PFSK-1 (cell line): Measurements from ENCODE around the gene PDE4B.

Source experiments
- POLR2AphosphoS5 ChIP-seq: IDR thresholded peaks from 2 replicates; pipeline ENCODE4 v1.6.1; 2012; ENCODE audit warnings: low read depth, mild to moderate bottlenecking, control low read depth, low read length, moderate library complexity
- TF ChIP-seq, protein P1 (sequence below), 2 experiments: IDR thresholded peaks; 2 replicates each; pipeline versions ENCODE4 v1.6.1 to v1.8.0; 2011 to 2012; ENCODE audit warnings: low read depth in 2 of 2, low read length in 2 of 2, control low read depth in 1 of 2, inconsistent platforms in 1 of 2, mild to moderate bottlenecking in 1 of 2, moderate library complexity in 1 of 2; ENCODE audit not compliant: insufficient read depth in 1 of 2

DNA sequence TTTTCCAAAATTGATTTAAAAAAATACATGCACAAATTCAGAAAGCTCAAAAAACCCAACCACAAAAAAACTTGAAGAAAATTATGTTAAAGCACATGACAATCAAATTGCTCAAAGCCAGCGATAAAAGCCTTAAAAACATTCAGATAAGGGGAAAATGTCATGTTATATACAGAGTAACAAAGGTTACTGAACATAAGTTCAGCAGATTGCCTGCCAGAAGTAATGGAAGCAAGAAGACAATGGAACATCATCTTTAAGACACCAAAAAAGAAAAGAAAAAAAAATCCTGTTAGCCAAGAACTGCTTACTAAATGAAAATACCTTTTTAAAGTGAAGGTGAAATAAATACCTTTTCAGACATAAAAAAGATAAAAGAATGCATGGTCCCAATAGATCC is 594.0 kb downstream of the PDE4B start:
- TF ChIP-seq, protein P1, sequence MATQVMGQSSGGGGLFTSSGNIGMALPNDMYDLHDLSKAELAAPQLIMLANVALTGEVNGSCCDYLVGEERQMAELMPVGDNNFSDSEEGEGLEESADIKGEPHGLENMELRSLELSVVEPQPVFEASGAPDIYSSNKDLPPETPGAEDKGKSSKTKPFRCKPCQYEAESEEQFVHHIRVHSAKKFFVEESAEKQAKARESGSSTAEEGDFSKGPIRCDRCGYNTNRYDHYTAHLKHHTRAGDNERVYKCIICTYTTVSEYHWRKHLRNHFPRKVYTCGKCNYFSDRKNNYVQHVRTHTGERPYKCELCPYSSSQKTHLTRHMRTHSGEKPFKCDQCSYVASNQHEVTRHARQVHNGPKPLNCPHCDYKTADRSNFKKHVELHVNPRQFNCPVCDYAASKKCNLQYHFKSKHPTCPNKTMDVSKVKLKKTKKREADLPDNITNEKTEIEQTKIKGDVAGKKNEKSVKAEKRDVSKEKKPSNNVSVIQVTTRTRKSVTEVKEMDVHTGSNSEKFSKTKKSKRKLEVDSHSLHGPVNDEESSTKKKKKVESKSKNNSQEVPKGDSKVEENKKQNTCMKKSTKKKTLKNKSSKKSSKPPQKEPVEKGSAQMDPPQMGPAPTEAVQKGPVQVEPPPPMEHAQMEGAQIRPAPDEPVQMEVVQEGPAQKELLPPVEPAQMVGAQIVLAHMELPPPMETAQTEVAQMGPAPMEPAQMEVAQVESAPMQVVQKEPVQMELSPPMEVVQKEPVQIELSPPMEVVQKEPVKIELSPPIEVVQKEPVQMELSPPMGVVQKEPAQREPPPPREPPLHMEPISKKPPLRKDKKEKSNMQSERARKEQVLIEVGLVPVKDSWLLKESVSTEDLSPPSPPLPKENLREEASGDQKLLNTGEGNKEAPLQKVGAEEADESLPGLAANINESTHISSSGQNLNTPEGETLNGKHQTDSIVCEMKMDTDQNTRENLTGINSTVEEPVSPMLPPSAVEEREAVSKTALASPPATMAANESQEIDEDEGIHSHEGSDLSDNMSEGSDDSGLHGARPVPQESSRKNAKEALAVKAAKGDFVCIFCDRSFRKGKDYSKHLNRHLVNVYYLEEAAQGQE (IDR thresholded peaks at IDR 0.05; ENCODE audit: insufficient read depth in 1 of 2, low read depth in 2 of 2, low read length in 2 of 2), result no peak
- TF ChIP-seq POLR2AphosphoS5, result no peak
